ENCODE measurements around the gene DCAF11. TPM values are rescaled to one million over a fixed set of nuclear protein-coding genes. Genes with fewer than 3 reads are reported as not detected.

The DCAF11 gene
- total and polyA plus RNA-seq, 2 of the 8 experiments (the other 6 are each of a cell fraction or from before 2014, with no cell fraction given) = 60.4 to 63.6 TPM

DNA sequence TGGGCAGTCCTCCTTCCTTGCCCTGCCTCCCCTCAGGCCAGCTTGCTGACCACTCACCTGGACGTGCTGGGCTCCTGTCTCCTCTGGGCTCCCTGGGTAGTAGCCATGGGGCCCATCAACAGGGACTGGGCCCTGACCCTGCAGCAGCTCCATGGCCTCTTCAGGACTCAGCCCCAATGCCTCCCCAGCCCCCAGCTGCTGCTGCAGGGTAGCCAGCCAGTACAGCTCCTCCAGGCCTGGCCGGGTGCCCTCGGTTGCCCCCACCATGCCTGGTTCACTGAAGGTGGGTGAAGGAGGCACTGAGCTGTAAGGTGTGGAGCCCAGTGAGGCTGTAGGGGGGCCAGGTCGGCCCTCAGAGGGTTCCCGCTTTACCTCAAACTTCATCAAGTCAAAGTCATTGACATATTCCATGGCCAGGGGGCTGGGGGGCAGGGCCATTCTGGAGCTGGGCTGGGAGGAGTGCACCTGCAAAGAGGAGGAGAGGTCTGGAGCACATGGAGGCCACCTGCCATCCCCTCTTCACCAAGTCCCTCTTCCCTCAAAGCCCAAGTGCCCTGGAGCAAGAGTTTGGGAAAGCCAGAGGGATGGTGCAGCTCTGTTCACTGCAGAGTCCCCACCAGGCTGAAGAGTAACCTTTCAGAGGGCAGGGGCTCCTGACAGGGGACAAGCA is 32.0 kb upstream of the DCAF11 start (continued):
- no peak for TF ChIP-seq RNF2 (IDR thresholded peaks at IDR 0.05; ENCODE audit: borderline replicate concordance, low read depth, low read length, missing control alignments, poor library complexity, severe bottlenecking)

Measured in H1 (cell line).